Astrocyte of the spinal cord (primary cell): ENCODE results near the gene ACO2.
A peak's percentile ranks its signal among the peaks of the same experiment; 100 is the strongest.

ENCODE experiments used
- DNase-seq: peaks from one replicate; pipeline ENCODE4 v3.0.0; 2011; ENCODE audit warnings: low read depth, low spot score
- H3K4me3 ChIP-seq: 2 replicates; pipeline ENCODE4 v1.5.1; 2011; ENCODE audit warnings: low read depth, mild to moderate bottlenecking, low read length, moderate library complexity
- CTCF ChIP-seq: IDR thresholded peaks from 2 replicates; pipeline ENCODE4 v1.5.1; 2012; ENCODE audit warnings: low read depth, mild to moderate bottlenecking, low read length, inconsistent platforms
- in situ Hi-C: cut with HindIII; loops from 2 replicates; pipeline ENCODE4 v1.10.0; 2017; ENCODE audit warnings: low sequenced_read_pairs

ACO2 gene

GRCh38 chr22:41532908-41533825 is 64.2 kb downstream of the ACO2 start:
- in situ Hi-C loops = no loop called here
- DNase-seq = peak; percentile 40
- H3K4me3 ChIP-seq = no peak overlapping the region
- TF ChIP-seq CTCF = peak; percentile 88

DNA sequence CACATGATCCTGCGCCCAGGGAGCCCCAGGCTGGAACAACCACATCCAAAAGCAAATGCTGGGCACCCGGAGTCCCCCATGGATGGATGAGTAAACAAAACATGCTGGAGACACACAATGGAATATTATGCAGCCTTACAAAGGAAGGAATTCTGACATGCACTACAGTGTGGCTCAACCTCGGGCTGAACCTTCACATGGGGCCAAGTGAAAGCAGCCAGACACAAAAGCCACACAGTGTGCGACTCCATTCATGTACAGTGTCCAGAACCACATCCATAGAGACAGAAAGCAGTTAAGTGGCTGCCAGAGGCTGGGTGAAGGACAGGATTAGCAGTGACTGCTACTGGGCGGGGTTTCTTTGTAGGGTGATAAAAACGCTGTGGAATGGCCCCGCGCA is 65.3 kb downstream of the ACO2 start:
- no peak overlapping the region for H3K4me3 ChIP-seq
- DNase-seq = no peak
- no peak for TF ChIP-seq CTCF
- in situ Hi-C loops = no loop called here

- TF ChIP-seq CTCF = peak; percentile 52
- H3K4me3 ChIP-seq = no peak overlapping the region
- in situ Hi-C loops = no loop called here
- no peak for DNase-seq
These were observed 66.3 kb downstream of the ACO2 start for GRCh38 chr22:41535244-41535643.

- no peak for DNase-seq
- TF ChIP-seq CTCF = no peak
- no peak overlapping the region for H3K4me3 ChIP-seq
- in situ Hi-C loops = no loop called here
These were observed 68.3 kb downstream of the ACO2 start for GRCh38 chr22:41537203-41537602.

DNA sequence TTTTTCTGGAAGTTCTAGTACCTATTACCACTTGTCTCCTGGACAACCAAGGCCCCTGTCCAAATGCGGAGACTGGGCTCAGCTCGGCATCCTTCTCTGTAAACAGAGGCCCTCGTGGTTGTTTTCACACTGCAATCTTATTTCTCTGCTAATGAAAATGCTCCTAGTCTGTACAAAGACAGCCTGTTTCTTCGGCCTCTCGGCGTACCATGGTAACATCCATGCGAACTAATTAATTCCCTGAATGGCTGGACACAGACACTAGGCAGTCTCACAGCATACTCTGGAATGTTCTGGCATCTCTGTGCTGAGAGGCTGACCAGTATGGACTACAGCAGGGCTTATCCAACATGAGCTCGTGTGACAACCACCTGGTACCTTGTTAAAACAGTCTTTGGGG is 69.7 kb downstream of the ACO2 start:
- TF ChIP-seq CTCF = no peak
- in situ Hi-C loops = no loop called here
- no peak for DNase-seq
- H3K4me3 ChIP-seq = no peak overlapping the region

DNA sequence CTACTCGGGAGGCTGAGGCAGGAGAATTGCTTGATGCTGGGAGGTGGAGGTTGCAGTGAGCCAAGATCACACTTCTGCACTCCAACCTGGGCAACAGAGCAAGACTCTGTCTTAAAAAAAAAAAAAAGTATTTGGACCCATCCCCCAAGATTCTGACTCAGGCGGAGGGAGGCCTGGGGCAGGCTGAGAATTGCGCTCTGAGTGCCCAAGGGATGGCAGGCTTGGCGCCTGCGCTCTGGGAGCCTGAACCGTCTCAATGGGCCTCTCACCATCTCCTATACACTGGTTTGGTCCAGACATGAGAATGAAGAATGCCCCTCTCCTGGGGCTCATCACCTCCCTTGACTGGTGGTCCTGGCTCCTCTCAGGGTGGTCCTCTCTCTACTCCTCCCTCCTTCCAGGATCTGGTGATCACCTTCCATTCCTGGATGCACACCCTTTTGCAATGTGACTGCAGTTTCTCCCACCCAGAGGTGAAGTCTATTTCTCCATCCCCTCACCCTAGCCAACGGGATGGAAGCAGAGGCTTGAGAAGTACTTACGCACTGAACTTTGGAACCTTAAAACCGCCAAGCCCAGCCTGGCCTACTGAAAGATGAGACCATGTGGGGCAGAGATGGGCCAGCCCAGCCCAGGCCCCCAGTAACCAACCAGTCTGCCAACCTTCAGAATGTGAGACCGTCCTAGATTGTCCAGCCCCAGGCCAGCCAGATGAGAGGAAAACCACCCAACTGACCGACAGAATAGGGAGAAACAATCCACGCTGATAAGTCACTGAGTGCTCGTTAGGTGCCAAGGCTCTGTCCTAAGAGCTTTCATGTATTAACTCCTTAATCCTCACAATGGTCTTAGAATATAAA is 70.5 kb downstream of the ACO2 start:
- in situ Hi-C loops = no loop called here
- no peak for TF ChIP-seq CTCF
- no peak for DNase-seq
- no peak overlapping the region for H3K4me3 ChIP-seq
